CD4-positive, alpha-beta T cell treated with Interleukin-4 for 4 hours (primary cell): ENCODE measurements around the gene KCNJ5.

ENCODE experiments used
- DNase-seq: peaks from one replicate; pipeline ENCODE4 v3.0.0-alpha.2; 2020

Gene KCNJ5

DNA sequence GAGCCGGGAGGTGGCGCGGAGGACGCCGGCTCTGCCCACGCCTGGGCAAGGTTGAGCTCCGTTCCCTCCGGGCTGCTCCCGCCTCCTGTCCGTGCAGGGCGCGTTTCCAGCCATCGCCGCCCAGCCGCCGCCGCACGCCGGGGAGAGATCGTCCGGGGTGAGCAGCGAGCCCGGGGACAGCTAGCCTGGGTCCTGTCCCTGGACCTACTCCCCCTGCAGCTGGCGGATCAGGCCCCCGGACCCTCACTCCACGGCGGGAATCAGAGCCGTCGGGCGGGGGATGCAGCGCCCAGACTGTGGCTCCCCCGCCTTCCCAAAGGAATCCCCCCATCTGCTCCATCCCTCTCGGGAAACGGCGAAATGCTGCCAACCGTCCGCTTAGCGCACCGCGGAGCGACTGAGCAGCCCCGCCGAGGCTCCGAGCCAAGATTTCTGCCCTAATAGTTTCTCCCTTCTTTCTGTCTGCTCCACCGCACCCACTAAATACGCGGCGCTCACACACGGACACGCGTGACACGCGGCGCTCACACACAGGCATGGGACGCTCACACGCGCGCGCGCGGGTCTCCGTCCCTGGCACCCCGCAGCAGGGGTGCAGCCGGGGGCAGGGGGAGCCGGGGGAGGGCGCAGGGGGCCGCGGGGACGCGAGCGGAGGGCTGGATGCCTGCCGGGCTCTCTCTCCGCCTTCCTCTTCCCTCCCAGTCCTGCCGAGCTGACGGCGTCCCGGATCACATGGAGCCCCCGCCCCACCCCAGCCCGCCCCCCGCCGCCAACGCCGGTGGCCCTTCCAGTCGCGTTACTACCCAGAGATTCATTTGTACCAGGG, at the start of gene KCNJ5:
Gene KCNJ5, plus strand, starts transcription at position 814 of the 826 bp plus-strand sequence. CDS start 19,918 bp downstream, outside the sequence.
- no peak for DNase-seq

DNA sequence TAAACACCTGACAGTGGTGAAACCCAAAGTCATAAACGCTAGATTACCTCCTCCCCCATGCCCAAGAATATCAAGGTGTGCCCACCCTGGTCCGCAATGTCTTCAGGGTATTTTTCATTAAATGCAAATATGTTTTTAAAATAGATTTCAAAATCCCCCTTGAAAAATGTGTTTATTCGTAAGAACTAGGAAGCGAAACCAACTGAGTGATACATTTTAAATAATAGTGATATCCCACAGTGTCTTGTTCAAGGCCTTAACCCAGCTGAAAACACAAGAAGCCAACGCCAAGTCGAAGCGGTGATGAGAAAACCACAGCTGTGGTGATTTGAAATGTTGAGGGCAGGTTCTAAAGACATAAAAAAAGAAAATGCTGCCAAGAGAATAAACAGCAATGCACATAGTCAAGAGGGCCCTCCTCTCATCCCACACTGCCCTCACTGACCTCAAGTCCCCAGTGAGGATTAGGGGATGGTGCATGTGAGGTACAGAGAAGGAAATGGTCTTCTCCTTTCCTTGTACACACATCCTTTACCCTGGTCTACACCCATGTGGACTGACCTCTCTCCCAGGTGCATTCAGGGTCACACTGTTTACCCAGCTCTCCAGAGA, 49.6 kb upstream of the KCNJ5 start:
- peak; percentile 30 for DNase-seq

DNA sequence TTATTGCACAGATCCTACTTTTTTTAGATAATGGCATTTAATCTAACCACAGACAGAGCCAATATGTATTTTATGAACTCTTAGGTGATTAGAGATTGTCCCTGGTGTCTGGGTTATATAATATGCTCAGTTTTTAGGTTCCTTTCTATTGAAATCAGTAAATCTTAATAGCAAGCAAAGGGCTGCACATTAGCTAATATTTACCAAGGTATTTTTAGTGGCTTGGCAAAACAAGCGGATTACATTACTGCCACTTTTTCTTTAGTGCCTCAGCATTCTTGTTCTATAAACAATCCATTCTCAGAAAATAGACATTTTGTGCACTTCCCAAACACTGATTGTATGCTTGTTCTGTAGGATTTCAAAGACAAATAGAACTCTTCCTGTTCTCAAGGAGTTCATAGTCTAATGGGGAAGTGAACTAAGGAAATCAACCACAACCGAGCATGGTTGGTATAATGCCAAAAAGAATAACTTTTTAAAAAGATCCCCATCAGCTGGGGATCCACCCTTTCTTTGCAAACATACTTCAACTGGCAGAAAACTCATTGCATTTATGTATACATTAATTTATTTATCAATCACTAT, 47.9 kb upstream of the KCNJ5 start:
- no peak for DNase-seq

DNA sequence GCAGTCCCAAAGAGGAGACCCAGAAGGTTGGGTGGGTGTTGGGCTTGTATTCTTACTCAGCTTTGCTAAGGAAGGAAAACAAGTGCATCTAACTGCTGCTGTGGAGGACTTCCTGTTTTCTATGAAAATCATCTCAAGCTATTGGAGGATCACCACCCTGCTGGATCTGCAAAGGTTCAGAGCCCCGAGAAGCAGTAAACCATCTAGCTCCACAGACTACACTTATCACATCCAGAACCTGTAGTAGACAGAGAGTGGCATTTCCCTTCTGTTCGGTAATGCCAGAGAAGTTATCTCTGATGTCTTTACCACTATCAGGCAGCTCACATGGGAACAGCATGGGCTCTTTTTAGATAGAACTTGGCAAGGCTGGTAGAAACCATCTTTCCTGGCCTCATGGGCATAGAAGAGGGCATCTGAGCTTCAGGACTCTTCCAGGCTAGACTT, 45.8 kb upstream of the KCNJ5 start:
- peak; percentile 46 for DNase-seq

DNA sequence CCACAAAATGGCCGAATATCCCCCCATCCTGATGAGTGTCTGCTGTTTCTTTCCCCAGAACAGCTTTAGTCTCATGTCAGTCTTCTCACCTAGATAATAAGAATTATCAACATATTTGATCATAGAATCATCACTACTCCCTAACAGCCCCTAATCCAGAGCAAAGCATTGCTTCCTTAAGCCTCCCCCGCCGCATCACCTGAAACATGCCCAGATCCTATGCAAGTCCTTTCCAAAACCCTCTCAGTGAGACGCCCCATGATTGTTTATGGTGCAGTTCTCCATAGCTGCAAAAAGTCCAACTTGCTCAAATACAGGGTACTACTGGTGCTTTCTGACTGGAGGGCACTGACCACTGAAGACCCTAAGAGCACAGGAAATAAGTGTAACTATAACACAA, 44.2 kb upstream of the KCNJ5 start:
- no peak for DNase-seq

DNA sequence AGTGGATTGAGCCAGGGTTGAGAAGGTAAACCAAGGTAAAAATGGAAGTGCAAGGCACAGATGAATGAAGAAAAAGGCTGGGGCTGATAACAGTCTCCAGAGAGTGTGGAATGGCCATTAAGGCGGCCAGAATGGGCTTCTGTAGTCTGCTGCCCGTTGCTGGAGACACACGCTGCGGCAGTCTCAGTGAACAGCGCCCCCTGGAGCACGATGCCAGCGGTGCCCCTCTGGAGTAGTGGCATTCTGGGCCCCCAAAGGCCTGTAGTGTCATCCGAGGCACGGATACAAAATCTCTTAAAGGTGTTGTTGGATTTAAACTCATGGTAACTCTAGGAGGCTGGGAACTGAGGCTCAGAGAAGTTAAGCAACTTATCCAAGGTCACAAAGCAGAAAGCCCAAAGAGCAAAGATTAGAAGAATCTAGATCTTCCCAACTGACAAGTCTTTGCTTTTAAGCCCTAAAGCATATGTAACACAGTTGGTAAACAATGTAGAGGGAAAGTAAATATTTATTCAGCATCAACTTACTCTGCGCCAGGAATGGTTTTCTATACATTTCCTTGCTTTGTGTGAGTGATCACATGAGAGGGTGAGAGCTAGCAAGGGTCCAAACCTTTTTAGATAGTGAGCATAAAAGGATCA, 42.2 kb upstream of the KCNJ5 start:
- peak; percentile 61 for DNase-seq

DNA sequence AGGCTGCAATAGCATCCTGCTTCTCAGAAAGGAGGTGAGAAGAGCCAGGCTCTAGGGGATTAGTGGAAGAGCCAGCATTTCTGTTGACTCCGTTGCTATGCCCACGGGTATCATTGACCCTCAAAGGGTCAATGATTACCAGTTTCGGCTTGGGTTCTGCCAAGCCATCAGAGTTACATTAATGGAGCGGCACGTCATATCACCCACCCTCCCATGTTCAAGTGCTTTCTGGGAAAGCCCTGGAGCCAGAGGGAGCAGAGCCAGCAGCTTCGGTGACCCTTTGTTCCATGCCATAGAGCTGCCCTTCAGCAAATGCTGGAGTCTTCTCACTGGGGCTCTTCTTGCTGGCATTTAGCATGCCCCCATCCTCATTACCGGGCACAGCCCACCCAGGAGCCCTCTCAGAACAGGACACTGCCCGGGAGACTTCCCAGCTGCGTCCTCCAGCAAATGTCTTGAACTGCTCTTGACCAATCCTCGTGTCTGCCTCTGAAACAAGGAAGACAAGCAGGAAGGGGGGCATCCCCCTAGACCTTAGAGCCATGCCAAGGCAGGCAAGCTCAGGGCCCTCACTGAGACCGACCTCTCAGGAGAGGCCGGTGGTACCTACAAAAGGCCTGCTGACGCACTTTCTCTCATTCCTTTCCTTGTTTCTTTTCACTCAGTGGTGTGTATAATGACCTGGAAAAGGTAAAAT, 38.7 kb upstream of the KCNJ5 start:
- no peak for DNase-seq

DNA sequence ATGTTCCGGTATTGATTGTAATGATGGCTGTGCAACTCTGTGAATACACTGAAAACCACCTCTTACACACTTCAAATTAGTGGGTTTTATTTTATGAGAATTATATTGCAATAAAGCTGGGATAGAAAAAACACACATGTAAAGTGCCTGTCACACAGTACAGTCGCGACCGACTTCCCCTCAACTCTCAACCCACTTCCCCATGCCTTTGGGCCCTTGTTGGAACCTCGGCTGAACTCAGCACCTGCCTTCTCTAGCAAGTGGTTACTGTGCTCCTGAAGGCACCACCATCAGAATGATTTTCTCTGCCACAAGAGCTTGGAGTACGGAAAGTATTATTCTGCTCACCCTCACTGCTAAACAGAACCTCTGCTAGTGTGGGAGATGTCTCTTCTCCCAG, 37.6 kb upstream of the KCNJ5 start:
- DNase-seq, result no peak

DNA sequence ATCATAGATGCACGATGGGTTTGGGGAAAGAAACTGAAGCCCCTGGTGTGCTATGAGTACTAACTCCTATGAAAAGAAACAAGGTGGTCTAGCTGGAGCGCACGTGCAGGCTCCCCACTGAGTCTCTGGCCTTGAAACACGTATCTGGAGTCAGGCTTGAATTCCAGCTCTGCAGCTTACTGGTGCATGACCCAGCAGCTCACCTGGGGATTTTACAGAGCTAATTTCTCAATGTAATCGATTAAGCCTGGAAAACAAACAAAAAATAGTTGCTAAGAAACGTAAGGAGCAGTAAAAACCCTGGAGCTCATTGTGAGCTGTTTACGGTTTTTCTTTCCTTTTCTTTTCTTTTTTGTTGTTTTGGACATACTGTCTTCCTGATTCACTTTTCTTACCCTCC, 36.3 kb upstream of the KCNJ5 start:
- no peak for DNase-seq

DNA sequence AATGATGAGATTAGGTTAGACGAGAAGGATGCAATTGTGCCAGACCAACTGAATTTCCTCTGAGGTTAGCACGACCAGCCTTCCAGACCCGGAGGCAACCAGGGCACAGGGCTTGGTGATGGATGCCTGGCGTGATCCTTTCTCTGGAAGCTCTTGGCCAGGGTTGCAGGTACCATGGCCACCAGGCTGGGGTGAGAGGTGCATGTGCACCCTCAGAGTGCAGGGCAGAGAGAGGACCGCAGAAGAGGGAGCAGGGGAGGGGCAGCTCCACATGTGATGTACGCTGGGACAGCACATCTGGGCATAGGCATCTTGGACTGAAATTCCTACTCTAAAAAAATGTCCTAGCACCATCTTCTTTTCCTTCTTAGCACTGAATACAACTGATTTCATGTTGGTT, 34.9 kb upstream of the KCNJ5 start:
- DNase-seq, result no peak

DNA sequence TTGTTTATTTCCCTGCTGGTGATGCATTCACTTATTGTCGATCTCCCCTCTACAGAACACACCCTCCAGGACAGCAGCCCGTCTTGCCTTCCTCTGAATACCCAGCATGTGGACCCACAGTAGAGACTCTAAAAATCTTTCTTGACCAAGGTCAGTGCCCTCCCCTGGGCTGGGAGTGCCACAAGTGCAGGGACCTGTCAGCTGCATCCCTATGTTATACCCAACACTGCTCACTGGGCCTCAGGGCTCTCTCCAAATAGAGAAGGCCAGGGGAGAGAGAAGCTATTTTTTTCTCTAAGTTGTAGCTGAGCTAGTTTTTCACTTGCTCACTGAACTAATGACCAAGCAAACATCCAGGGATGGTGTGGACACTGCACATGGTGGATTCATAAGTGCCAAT, 33.8 kb upstream of the KCNJ5 start:
- DNase-seq, result no peak

DNA sequence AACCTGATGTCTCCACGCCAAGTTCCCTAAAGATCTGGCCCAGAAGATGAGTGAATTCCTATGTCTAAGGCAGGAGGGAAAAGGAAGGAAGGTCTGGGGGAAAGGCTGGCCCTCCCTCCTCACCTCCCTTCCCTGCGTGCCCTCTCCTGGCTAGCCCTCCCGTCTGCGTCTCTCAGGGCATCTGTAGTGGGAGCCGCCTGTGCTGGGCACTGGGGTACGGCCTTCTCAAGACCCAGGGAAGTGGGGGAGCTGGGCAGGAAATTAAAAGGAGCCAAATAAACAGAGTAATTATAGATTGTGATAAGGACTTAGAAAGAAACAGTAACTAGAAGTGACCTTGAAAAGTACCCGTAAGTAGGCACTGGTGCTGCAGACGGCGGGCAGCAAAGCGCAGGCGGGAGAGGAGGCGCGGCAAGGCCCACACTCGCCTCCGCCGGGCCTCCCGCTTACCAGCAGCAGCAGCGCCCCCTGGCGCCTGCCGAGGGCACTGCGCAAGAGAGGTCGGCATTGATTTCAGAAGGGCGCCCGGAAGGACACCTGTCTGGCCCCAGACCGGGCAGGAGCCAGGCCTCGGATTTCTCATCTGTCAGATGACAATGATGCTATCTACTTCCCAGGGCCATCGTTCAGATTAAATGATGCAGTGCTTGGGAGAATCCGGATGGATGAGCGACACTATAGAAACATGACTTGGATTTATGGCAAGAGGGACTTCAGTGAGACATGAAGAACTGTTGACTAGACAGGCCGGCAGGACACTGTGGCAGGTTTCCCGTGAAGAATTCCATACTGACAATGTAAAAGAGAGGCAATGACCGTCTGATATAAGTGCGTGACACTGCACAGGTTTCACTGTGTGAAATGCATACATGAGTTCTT, 31.4 kb upstream of the KCNJ5 start:
- peak; percentile 57 for DNase-seq

DNA sequence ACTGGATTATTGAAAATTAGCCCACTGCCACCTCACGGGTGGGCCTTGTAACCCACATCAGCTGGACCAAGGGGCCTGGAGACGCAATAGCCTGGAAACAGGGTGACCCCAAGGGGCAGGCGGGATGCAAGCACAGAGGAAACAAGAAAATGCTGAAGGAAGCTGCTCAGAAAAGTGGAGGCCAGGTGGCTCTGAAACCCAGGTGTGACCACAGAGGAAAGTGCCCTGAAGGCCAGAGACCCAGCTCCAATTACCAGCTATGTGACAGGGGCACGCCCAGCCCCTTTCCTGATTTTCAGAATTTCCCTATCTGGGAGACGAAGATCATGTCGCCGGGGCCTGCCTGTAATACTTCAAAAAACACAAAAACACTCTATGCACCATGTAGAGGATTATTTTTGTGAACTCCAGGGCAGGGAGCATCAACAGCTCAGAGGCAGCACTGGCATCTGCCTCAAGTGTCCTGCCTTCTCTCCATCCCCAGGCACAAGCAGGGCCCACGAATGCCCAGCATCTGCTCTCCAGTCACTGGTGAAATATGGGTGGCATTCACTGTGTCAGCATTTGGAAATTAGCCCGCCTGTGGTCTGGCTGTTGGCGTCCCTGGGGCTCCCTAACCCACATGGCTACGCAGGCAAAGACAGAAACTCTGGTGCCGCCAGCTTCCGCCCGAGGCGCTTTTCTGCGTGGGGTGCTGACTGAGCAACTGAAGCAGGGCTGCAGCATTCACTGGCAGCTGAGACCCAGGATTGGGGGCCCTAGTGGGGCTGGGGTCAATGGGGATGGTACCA, 30.4 kb upstream of the KCNJ5 start:
- DNase-seq, result no peak

DNA sequence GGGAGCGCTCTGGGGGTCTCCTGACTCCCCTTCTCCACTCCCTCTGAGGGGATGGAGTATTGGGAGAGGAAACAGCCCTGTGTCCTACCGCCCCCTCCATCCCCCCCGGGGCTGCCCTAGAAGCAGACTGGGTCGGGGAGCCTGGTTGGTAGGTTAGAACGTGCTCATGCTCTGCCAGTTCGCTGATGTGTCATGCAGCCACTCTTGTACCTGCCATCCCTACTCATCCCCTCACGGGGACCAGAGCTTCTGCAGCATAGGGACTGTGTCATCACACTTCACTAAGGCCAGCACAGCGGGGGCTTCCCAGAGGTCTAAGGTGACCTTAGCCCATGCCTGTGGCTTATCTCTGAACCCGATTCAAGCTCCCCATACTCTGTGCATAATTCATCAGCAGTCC, 28.8 kb upstream of the KCNJ5 start:
- no peak for DNase-seq

DNA sequence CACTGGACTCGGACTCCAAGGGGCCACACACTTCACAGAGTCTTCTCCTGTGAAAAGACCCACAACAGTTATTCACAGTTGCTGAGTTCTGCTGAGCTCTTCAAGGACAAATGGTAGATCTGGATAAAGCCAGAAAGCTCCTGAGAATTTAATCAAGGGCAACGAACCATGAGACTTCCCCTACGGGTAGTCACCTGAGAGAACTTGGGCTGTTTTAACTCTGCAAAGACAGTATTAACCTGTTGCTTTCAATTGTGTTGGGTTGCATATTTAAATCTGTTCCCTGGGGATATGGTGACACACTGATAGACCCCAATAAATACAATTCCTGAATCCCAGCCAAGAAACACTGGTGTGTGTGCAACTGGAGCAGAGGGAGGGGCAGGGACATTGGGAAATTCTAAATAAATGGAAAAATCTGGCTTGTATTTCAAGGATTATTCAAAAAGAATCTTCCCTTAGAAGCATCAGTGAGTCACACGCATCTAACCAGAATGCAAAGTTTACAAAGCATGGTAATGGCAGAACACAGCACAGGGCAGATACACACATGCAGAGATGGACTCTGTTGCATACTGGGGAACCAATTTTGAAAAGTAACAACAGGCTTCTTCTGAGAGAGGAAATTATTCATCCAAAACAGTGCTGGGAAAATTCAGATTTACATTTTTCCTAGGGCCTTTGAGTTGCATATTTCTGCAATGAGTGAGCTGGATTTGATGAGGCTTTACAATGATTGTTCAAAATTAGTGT, 28.1 kb upstream of the KCNJ5 start:
- no peak for DNase-seq

DNA sequence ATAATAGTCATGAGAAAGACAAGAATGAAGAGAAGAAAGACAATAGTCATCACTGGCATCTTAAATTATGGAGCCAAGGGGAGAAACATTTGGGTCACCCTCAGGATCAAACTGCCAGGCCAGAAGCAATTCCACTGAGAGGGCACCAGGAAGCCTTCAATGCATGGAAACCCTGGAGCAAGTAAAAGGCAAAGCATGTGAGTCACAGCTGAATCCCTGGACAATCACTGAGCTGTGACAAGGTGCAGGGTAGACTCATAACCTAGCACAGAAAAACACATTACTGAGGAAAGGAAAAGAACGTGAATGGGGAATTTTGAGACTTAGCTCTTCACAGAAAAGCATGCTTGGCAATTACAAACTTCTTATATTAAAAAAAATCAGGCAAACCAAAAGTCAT, 25.7 kb upstream of the KCNJ5 start:
- no peak for DNase-seq

DNA sequence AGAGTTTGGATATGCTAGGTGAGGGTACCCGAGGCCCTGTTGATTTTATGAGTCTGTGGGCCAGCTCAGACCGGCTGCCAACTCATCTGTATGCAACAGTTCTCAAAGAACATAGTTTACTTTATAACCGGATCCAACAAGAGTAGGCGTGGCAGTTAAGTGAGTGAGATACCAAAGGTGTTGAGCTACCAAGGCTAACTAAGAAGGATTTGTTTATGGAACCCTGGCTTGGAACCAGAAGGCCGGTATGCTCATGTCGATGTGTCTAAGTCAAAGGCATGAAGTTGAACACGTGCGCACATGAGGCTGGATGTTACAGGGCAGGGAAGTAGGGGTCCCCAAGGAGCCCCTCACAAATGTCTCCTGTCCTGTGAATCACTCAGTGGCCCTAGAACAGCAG, 23.9 kb upstream of the KCNJ5 start, which contains the start of gene KCNJ1:
Gene KCNJ1, minus strand, starts transcription at position 20 of the 400 bp plus-strand sequence. CDS start 27,053 bp downstream, outside the sequence.
- DNase-seq, result no peak

DNA sequence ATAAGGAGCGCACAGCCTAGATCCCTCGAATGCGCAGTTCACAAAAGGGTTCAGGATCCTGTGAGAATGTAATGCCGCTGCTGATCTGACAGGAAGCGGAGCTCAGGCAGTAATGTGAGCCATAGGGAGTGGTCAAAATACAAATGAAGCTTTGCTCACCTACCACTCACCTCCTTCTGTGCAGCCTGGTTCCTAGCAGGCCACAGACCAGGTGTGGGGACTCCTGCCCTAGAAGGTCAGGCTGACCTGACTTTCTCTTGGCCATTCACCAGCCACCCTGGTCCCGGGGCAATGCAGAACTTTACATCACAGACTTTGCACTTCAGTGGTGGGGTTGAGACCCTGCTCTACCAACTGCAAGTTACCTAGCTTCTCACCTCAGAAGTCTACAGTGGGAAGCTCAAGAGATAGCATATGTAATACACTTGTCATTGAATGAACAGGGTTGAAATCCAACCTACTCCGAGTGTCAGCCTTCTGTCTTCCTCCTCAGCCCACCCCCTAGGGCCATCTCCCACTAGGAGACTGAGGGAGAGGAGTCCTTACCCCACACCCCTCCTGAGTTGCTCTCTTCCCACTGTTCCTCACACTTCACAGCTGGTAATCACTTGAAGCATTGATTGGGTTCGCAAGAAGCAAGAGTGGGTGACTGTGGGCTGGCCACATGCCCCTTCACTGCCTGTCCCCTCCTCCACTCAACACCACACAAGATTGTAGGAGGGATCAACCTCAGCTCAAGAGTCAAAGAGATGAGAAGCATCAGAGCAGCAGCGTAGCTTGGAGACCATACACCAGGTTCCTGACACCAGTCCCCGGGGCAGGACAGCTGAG, 22.1 kb upstream of the KCNJ5 start:
- no peak for DNase-seq

DNA sequence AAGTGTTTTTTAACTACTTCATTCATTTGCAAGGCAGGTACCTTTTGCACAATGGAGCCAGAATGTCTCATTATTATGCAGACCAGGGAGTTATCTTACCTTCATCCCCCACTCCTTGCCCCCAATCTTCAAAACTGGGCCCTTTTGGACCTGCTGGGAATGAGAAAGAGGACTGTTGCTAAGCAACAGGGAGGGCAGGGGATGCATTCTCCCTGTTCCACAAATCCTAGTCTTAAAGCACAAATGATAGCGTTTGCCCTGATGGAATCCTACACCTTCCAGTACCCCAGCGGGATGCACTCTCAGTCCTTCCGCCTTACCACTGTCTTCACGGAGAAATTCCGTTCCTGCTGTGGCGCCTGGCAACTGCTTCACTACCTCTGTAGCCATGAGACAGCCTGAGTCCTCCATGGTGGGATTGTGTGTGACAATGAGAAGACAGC, 20.0 kb upstream of the KCNJ5 start:
- no peak for DNase-seq
